ENCODE results near the gene AGXT2.
A peak's percentile ranks its signal among the peaks of the same experiment; 100 is the strongest.

Gene AGXT2, protein sequence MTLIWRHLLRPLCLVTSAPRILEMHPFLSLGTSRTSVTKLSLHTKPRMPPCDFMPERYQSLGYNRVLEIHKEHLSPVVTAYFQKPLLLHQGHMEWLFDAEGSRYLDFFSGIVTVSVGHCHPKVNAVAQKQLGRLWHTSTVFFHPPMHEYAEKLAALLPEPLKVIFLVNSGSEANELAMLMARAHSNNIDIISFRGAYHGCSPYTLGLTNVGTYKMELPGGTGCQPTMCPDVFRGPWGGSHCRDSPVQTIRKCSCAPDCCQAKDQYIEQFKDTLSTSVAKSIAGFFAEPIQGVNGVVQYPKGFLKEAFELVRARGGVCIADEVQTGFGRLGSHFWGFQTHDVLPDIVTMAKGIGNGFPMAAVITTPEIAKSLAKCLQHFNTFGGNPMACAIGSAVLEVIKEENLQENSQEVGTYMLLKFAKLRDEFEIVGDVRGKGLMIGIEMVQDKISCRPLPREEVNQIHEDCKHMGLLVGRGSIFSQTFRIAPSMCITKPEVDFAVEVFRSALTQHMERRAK

DNA sequence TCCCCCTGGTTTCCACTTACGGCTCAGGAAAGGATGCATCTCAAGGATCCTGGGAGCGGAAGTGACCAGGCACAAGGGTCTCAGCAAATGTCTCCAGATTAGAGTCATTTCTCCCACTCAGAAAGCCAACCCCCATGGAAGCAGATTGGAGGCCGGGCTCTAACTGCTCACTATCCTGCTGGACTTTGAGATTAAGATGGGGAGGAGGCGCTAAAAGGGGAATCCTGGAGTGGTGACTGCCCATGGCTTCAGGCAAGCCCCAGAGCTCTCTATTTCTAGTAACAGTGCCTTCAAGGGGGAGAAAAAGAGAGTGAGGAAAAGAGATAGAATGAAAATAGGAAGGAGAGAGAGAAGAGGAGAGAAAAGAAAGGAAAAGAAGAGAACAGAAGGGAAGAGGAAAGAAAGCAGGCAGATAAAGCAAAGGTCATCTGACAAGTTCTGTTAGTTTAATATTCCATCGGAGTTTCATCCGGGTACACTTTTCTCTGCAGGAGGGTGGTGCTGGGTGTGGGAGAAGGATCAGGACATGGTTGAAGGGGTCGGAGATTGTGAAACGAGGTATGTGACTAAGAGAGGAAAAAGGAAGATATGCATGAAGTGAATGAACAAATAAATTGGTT is at the start of gene AGXT2:
Gene AGXT2 (minus strand): TSS at position 165 of the 620 bp plus-strand sequence. CDS start 57 bp downstream, at position 108.
- no peak for DNase-seq

GRCh38 chr5:35096932-35097331 is 49.2 kb upstream of the AGXT2 start:
- no peak for DNase-seq

GRCh38 chr5:35096216-35096615 is 48.5 kb upstream of the AGXT2 start:
- no peak for DNase-seq

DNA sequence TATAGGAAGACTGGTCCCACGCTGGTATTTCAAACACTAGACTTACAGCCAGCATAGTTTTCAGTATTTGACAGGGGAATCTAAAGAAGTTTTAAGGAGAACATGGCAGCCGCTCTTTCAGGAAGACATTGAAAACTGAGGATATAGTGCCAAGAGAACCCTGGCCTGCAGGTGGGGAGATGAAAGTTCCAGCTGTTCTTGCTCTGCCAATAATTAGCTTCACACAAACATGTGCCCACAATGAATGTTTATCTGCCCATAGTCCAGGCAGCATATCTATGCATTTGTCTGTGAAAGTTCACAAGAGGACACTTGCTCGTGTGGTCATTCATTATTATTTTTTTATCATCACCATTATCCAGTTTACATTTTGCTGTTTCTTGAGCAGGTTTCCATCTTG is 47.6 kb upstream of the AGXT2 start:
- no peak for DNase-seq

- DNase-seq, result no peak
These were observed 47.2 kb upstream of the AGXT2 start for GRCh38 chr5:35094948-35095347.

DNA sequence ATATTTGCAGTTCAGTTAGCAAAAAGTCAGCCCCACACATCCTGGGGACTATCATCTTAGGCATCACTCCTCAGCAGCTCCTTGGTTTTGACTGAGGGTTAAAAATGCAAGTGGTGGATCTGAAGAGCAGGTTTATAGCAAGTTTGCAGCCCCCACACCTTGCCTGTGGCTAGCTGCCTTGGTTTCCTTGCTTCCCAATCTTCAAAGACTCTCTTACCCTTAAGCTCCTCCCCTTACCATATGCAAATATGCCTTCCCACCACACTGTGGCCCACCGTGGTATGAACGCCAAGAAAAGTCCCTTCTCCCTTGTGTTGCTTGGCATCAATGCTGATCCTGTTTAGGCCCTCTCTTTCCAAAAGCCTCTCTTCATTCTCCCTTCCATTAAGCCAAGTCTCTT is 45.0 kb upstream of the AGXT2 start:
- no peak for DNase-seq

DNA sequence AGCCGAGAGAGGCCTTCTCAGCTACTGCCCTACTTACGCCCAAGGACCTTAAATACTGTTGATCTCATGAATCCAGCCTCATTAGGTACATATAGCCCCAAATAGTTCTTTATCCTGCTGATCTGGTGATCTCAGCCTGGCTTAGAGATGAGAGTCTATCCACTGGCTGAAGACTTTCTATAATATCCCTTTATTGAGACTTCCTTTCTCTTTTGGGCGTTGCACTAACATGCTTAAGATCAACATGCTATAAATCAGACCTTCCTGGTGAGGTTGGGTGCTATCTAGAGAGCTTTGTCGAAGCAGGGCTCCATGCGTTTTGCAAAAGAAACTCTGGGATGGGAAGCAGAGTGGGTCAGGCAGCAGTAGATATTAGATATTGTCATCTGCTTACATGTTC is 44.0 kb upstream of the AGXT2 start:
- no peak for DNase-seq

GRCh38 chr5:35089334-35090314 is 41.9 kb upstream of the AGXT2 start:
- DNase-seq, result peak; percentile 62

GRCh38 chr5:35087991-35088390 is 40.2 kb upstream of the AGXT2 start:
- no peak for DNase-seq

DNA sequence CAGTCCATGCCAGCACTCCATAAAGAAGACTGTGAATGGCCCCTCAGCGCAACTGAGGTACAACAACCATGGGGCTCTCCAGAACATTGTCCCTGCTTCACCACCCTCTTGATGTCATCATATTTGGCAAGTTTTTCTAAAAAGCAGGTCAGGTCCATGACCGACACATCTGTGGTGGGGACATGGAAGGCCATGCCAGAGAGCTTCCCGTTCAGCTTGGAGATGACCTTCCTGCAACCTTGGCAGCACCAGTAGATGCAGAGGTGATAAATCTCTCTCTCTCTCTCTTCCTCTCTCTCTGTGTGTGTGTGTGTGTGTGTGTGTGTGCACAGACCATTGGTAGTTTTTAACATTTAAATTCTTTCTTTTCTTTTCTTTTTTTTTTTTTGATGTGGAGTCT is 35.4 kb upstream of the AGXT2 start:
- DNase-seq, result no peak

DNA sequence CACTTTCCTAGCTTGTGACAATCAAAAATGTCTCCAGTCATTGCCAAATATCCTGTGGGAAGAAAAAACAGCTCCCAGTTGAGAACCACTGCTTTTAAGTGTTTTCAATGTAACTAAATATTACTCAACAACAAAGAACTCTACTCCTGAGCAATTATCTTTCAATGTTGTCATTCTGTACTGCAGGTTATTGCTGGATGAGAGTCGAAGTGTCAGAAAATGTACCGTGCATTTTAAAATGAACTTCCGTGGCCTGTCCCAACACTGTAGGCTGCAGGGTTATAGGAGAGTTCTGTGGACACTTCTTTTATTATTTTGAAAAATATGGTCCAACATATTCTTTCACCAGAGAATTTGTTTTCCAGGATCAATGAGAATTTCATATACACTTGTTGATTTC is 34.8 kb upstream of the AGXT2 start:
- no peak for DNase-seq

- no peak for DNase-seq
These were observed 33.4 kb upstream of the AGXT2 start for GRCh38 chr5:35081134-35081533.

DNA sequence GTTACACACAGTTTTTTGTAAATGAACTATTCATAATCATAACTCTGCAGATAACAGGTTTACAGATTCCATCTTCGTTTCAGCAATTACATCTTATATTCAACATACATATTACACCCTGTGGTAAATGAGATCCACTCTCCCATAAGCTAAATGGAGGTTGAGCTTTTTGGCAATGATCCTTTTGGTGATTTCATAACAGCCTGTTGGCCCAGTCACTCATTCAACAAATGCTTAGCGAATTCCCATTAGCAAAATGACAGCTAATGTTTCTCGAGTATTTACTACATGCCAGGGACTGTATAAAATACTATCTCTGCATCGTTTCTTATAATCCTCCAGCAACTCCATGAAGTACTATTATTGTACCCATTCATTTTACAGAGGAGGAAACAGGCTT is 25.4 kb upstream of the AGXT2 start:
- no peak for DNase-seq

DNA sequence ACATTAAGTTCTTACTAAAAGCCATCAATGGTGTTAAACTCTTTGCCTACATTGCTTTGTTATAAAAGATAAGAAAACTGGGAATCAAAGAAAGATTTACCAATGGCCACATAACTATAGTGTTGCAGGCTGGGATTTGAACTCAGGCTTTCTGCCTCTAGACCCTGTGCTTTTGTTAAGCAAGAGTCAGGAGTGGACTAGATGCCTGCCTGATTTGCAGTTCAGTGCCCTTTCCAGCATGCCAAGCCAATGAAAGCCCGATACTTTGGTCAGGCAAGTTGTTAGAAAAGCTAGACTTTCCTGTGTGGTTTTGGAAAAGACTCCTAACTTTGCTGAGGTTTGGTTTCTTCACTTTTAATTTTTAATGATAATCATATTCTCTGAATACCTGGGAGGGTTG is 21.4 kb upstream of the AGXT2 start:
- DNase-seq, result no peak

- DNase-seq, result no peak
These were observed 20.2 kb upstream of the AGXT2 start for GRCh38 chr5:35067985-35068384.

GRCh38 chr5:35066260-35066795 is 18.6 kb upstream of the AGXT2 start:
- no peak for DNase-seq

DNA sequence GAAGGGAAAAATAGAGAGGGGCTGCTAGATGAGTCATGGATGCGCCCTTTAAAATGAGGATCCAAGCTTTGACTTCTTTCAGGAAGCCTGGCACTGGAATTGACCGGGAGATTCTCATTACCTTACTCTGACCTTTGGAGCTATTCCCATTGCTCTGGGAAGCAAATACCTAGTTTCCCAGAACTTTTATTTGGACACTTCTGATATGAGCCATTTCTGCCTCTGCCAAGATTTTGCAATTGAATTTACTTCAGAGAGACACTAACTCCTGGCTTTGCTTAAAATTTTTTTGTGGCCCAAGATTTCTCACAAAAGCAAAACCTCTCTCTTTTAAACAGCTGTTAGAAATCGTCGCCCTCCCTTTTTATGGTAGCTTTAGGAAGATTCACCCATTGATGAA is 15.7 kb upstream of the AGXT2 start:
- DNase-seq, result no peak

- no peak for DNase-seq
These were observed 13.5 kb upstream of the AGXT2 start for GRCh38 chr5:35061211-35061770.

DNA sequence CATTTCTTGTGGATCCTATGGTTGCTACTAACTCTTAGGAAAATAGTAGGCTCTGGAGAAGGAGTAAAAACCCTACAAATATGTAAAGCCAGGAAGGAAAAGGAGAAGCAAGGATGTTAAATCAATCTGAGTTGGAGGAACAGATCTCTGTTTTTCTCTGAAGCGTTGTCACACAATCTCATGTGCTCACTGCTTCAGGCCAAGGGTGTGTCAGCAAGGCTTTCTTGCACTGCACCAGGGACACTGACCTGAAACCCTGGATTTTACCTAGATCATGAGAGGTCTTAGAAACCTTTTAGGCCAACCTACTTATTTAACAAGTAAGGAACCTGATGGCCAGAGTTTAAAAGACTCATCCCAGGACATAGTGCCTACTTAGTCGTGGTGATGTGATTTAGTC is 12.5 kb upstream of the AGXT2 start:
- no peak for DNase-seq

DNA sequence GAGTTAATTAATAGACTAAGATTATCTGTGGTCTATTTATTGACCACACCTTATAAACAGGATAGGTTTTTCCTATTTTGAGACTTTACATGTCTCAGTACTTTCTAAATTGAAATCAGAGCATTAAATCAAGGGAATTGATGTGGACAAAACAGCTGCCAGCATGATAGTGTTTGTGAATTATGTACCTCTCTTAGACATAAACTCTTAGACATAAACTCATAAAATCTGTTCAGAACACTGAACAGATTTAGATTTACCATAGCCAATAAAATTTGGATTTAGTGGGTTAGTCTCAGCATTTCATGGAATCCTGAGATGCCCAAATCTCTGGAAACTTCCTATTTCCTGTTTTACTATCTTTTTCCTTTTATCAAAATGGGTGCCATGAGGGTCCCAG is 11.5 kb upstream of the AGXT2 start:
- no peak for DNase-seq

- no peak for DNase-seq
These were observed 10.6 kb upstream of the AGXT2 start for GRCh38 chr5:35058374-35058788.

DNA sequence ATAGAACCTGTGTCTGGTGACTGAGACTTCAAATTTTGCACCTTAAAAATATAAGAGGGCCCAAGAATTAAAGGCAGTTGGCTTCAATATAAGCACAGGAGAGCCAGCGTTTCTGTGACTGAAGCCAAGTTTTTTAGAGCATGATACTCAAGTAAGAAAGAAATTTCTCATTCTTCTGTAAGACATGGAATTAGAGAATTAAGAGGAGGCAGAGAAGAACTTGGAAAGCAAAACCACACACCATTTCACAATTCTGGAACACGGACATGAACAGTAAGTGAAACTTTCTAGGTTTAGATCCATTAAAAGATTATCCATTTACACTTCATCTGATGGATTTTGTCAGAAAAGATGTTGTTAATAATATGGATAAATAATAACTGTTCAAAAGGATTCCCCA is 8.9 kb upstream of the AGXT2 start:
- no peak for DNase-seq

DNA sequence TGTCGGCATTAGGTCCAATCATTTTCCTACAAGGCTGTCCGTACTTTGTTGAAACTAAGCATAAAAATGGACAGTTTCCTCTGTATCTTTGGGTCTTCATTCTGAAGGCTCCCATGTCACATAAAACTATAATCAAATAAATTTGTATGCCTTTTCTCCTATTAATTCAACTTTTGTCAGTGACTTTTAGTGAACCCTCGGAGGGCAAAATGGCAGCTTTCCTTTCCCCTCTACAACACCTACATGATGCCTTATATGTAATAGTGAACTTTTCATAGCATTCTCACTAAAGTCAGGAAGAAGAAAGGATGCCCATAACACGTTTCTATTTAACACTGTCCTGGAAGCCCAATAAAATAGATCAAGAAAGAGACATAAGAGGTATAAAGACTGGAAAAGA is 5.1 kb upstream of the AGXT2 start:
- DNase-seq, result no peak

All from stimulated activated CD4-positive, alpha-beta T cell treated with anti-CD3 and anti-CD28 coated beads, Interleukin-15, amount 100 ng/mL, for 24 hours (primary cell).